HG02642 (cell line): ENCODE data around the gene SRSF11.

Experiments
- ATAC-seq: cut with Tn5 transposase; IDR thresholded peaks from one replicate; pipeline ENCODE4 v1.9.1; 2021; ENCODE audit warnings: mild to moderate bottlenecking; ENCODE audit not compliant: unreplicated experiment, poor library complexity

The SRSF11 gene

GRCh38 chr1:70220015-70220414 is 1.2 kb upstream of the SRSF11 start:
- no peak for ATAC-seq

DNA sequence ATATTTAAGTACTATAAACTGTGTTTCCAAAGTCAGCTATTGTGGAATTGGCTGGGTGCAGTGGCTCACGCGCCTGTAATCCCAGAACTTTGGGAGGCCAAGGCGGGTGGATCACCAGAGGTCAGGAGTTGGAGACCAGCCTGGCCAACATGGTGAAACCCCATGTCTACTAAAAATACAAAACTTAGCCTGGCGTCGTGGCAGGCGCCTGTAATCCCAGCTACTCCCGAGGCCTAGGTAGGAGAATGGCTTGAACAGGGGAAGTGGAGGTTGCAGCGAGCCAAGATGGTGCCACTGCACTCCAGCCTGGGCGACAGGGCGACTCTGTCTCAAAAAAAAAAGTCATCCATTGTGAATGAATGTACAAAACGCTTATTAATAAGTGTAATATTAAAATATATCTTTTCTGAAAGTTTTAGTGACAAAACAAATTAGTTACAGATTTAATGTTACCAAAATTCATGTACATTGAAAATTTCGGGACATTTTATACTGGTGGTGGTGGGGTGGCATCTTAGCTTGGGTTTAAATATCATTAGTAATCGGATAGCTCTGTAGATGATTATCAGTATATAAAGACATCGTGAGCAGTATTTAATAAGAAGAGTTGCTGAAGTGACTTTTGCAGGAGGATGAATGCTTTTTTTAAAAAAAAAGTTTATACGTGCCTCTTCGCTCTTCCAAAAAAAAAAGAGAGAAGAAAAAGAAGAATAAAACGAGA is 503 bp upstream of the SRSF11 start:
- peak; percentile 5 for ATAC-seq

DNA sequence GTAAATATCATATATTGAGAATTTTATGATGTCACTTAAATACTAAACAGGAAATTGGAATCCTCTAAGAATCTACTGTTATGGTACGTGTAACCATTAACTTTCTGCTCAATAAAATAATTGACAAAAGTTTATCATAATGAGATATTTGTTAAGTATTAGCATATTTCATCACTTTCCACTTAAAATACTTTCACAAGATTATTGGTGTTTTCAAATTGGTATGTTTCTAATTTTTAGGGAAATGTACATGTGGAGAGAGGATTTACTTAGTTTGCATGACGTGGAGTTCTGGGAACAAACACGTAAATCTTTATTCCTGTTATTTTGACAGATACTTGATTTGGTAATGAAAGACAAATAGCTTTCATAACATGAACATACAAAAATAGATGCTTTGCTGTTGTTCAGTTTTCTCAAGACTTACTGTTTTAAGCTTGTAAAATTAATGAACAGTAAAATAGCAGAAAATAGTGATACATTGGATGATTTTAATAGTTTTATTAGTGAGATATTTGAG is 1.6 kb downstream of the SRSF11 start:
- no peak for ATAC-seq

DNA sequence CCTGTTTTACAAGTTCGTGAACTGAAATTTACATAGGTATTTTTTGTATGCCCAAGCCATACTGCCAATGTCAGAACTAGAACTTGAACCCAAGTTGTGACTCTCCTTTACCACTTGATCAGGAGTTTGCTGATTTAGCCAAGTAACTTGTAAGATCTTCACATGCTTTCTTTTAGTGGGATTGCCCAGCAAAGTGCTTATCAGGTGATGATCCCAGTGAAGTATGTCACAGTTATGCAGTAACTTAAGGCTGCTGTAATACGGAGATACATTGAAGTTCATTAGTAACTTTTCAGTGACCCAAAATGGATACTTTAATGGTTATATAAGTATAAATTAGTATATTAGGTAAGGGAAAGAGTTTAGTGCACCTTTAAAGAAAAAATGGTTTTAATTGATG is 3.8 kb downstream of the SRSF11 start:
- ATAC-seq = no peak

DNA sequence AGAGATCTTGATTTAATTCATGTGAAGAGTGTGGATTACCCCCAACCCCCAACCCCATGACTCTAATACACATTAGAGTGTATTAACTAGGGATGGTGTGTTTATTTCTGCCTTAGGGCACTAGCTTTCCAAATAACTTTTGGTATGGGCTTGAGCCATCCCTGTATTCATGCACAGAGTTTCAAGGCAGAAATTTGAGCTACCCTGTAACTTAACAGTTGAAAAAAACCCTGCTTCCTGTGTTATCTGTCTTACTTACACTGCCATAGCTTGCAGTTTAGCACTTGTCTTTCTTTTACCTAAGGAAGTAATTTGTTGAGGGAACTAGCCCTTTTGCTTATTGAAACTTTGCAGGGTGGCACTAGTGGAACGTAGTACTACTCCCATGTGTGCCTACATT is 6.3 kb downstream of the SRSF11 start:
- ATAC-seq = peak; percentile 57

- no peak for ATAC-seq
These were observed 7.5 kb downstream of the SRSF11 start for GRCh38 chr1:70228670-70229069.

DNA sequence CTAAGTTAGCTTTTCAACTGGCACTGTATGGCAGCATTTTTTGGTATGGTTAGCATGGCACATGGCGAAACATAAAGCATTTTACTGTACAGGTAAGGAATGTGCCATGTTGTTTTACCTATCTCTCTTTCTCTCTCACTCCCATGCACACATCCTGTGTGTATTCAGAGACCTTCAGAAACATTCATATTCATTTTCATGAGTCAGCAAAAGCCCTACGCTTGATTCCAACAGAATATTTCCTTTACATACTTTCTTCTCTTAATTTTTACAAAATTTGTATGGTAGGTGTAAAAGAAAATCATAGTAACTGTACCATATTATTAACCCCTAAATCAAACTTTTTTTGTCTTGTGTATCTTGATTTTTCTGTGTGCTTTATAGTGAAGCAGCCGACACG is 10.3 kb downstream of the SRSF11 start:
- ATAC-seq = no peak

GRCh38 chr1:70234733-70235132 is 13.6 kb downstream of the SRSF11 start:
- ATAC-seq = no peak

GRCh38 chr1:70239940-70240339 is 18.8 kb downstream of the SRSF11 start:
- no peak for ATAC-seq

DNA sequence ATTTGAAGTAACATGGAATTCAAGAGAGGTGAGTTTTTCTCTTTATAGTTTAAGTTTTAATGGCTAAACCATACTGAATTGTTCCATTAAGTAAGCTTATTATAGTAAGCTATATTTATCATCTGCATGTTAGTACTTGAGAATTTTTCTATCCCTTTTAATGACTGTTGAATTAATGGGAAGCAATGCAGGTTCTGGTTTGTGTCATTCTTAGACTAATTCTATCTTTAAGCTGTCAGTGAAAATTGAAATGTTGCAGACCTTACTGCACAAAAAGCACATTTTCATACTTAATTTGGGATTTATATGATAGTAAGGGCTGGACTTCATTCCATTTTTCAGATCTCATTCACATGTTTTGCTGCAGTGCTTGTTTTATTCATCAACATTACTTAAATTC is 25.9 kb downstream of the SRSF11 start:
- ATAC-seq = no peak

DNA sequence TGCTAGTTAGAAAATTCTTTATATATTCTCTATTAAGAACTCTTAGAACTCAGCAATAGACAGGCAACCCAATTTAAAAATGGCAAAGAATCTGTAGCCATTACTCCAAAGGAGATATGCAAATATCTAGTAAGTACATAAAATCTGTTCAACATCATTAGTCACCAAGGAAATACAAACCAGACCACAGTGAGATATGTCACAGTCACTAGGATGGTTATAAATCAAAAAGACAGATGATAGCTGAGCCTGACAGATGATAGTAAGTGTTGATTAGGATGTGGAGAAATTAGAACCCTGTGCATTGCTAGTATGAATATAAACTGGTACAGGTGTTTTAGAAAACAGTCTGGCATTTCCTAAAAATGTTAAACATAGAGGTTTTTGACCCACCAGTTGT is 26.6 kb downstream of the SRSF11 start:
- no peak for ATAC-seq

DNA sequence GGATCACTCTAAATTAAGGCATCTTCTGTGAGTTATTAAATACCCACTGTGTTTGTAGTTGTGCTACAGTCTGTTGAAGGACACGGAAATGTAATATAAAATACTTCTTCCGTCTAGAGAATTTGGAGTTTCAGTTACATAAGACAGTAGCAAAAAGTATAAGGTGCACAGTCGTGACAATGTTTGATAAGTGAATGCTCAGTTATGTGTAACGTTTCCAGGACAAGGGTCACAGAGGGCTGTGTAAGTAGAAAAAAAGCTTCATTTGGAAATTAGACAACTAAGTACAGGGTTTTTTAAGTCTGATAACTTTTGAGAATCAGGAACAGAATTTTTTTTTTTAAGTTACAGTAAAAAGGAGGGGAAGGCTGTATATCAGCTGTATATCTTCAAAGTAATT is 27.5 kb downstream of the SRSF11 start:
- no peak for ATAC-seq

- no peak for ATAC-seq
These were observed 35.5 kb downstream of the SRSF11 start for GRCh38 chr1:70256664-70257063.

- no peak for ATAC-seq
These were observed 43.7 kb downstream of the SRSF11 start for GRCh38 chr1:70264839-70265238.

GRCh38 chr1:70265946-70266345 is 44.8 kb downstream of the SRSF11 start:
- no peak for ATAC-seq

DNA sequence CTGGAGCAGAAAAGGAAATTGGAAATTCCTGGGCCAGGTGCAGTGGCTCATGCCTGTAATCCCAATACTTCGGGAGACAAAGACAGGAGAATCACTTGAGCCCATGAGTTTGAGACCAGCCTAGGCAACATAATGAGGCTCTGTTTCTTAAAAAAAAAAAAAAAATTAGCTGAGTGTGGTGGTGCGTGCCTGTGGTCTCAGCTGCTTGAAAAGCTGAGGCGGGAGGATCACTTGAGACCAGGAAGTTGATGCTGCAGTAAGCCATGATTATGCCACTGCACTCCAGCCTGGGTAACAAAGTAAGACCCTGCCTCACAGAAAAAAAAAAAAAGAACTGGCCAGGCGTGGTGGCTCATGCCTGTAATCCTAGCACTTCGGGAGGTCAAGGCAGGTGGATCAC is 56.7 kb downstream of the SRSF11 start:
- no peak for ATAC-seq

DNA sequence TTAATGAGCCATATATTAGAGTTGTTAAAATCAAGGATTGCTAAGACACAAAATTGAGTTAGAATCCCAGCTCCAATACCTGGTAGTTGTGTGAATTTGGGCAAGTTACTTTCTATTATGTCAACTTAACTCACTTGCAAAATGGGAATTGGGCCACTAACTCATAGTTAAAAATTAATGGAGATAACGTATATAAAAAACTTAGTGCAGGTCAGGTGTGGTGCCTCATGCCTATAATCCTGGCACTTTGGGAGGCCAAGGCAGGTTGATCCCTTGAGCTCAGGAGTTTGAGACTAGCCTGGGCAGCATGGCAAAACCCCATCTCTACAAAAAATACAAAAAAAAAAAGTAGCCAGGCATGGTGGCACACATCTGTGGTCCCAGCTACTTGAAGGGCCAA is 57.5 kb downstream of the SRSF11 start:
- ATAC-seq = no peak

DNA sequence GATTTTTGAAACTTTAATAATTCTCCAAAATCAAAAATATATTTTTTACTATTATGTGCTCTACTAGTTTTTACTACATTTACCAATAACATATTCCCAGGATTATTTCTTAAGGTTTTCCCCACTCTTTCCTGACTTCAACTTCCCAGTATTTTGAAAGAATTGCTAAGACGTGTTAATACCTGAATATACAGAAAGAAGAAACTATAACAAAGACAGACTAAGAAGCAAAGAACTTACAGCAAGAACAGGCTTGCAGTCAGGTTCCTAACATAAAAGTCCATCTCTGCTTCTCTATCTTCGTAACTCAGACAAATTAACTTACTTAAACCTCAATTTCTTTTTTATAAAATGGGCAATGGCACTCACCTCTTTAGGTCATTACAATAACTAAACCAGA is 63.2 kb downstream of the SRSF11 start:
- no peak for ATAC-seq

- no peak for ATAC-seq
These were observed 65.3 kb downstream of the SRSF11 start for GRCh38 chr1:70286453-70286852.

- ATAC-seq = no peak
These were observed 67.0 kb downstream of the SRSF11 start for GRCh38 chr1:70288166-70288565.

GRCh38 chr1:70290218-70290617 is 69.0 kb downstream of the SRSF11 start:
- no peak for ATAC-seq

DNA sequence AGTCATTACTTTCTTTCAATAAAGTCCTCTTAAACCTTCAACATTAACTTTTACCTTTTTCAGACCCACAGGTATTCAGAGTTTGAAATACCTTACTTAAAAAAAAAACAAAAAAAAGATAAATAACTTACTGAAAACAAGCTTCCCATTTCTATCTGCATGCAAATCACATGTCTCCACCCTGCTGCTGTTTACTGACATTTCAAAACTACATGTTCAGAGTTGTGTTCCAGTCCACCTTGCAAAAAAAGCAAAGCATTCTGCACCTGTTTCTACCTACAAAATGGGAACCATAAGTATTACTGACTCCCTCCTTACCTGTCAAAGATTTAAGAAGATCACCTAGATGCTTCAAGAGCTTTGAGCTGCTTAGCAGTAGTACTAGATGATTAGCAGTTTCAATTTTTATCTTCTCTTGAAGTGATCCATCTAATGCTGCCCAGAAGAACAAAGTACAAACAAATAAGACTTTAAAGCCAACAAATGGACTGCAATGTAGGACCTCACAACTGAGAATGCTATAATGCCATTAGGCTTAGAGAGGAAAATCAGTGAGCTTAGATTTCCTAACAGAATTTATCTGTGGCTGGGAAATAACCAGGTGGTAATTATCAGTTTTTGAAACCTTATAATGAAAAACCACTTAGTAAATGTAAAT is 72.1 kb downstream of the SRSF11 start:
- no peak for ATAC-seq
